SK-N-SH (cell line): ENCODE measurements around the gene NANOGP8. TPM values are rescaled to one million over a fixed set of nuclear protein-coding genes. Genes with fewer than 3 reads are reported as not detected.

Experiments used
- CTCF ChIA-PET: fragments of 300-600, 350-600 bp; formaldehyde crosslinking; extraction: SDS; loops from one replicate; lab custom pipeline; 2021; lab: Yijun Ruan, JAX
- POLR2A ChIA-PET: fragments of 350-600 bp; sonication (Branson Sonifier 250); formaldehyde crosslinking; extraction: SDS; loops from one replicate; lab custom pipeline; 2020; ENCODE audit warnings: antibody characterized with exemption, inconsistent platforms; lab: Yijun Ruan, JAX
- DNase-seq: peaks from one replicate; pipeline ENCODE4 v3.0.0; 2012
- H2AFZ ChIP-seq: fragments of 200-600 bp; sonication (generic); 2 replicates; pipeline ENCODE4 v1.8.1; 2016; ENCODE audit warnings: antibody characterized with exemption, mild to moderate bottlenecking, low read depth
- H3F3A ChIP-seq: fragments of 200-600 bp; sonication (generic); replicated peaks from 2 replicates; pipeline ENCODE3; 2016; ENCODE audit warnings: antibody characterized with exemption, mild to moderate bottlenecking; ENCODE audit not compliant: insufficient read depth
- H3K27ac ChIP-seq, 2 experiments: fragments of 200-500 bp in 1 of 2; fragments of 200-600 bp in 1 of 2; sonication (Bioruptor generic) in 1 of 2; sonication (generic), shearing (Covaris generic) in 1 of 2; 2 replicates each; pipeline versions ENCODE4 v1.5.1 to v1.6.1; 2014 to 2016; ENCODE audit warnings: low read depth in 2 of 2, inconsistent platforms in 1 of 2, low read length in 1 of 2, mild to moderate bottlenecking in 1 of 2, mixed read lengths in 1 of 2
- H3K27me3 ChIP-seq: fragments of 200-600 bp; sonication (generic), shearing (Covaris generic); 2 replicates; pipeline ENCODE4 v1.6.1; 2016; ENCODE audit warnings: mixed run types; ENCODE audit not compliant: insufficient read depth
- H3K36me3 ChIP-seq, 2 experiments: fragments of 200-500 bp in 1 of 2; fragments of 200-600 bp in 1 of 2; sonication (Bioruptor generic) in 1 of 2; sonication (generic) in 1 of 2; replicated peaks in 1 of 2; 2 replicates each; pipeline versions ENCODE3 to v1.5.1; 2014 to 2016; ENCODE audit warnings: low read length in 1 of 2, mild to moderate bottlenecking in 1 of 2; ENCODE audit not compliant: insufficient read depth in 2 of 2, control insufficient read depth in 1 of 2
- H3K4me1 ChIP-seq, 2 experiments: fragments of 200-500 bp in 1 of 2; fragments of 200-600 bp in 1 of 2; sonication (Bioruptor generic) in 1 of 2; sonication (generic), shearing (Covaris generic) in 1 of 2; 2 replicates each; pipeline versions ENCODE4 v1.5.1 to v1.6.1; 2014 to 2016; ENCODE audit warnings: low read depth in 1 of 2, low read length in 1 of 2, mixed run types in 1 of 2; ENCODE audit not compliant: insufficient read depth in 2 of 2, control insufficient read depth in 1 of 2
- H3K4me2 ChIP-seq: fragments of 200-600 bp; sonication (generic), shearing (Covaris generic); 2 replicates; pipeline ENCODE4 v1.6.1; 2017; ENCODE audit warnings: mixed run types
- H3K4me3 ChIP-seq, 2 experiments: fragments of 200-500 bp in 1 of 2; fragments of 200-600 bp in 1 of 2; sonication (Bioruptor generic) in 1 of 2; sonication (generic), shearing (Covaris generic) in 1 of 2; 2 replicates each; pipeline versions ENCODE4 v1.5.1 to v1.8.1; 2014 to 2016; ENCODE audit warnings: low read depth in 2 of 2, inconsistent platforms in 1 of 2, low read length in 1 of 2, mild to moderate bottlenecking in 1 of 2, mixed read lengths in 1 of 2, moderate library complexity in 1 of 2
- H3K79me2 ChIP-seq: fragments of 200-600 bp; sonication (generic); 2 replicates; pipeline ENCODE4 v1.8.1; 2017; ENCODE audit warnings: mild to moderate bottlenecking; ENCODE audit not compliant: insufficient read depth
- H3K9ac ChIP-seq: fragments of 200-600 bp; sonication (generic); 2 replicates; pipeline ENCODE4 v1.6.1; 2017; ENCODE audit warnings: mixed run types
- H3K9me2 ChIP-seq: fragments of 200-600 bp; sonication (generic); 2 replicates; pipeline ENCODE4 v1.6.1; 2017; ENCODE audit warnings: mixed run types
- H3K9me3 ChIP-seq: fragments of 200-600 bp; sonication (generic); 2 replicates; pipeline ENCODE4 v1.6.1; 2017; ENCODE audit warnings: mixed run types, mild to moderate bottlenecking, moderate library complexity
- H4K20me1 ChIP-seq: fragments of 200-600 bp; sonication (generic); 2 replicates; pipeline ENCODE4 v1.6.1; 2017; ENCODE audit warnings: mild to moderate bottlenecking, mixed run types; ENCODE audit not compliant: insufficient read depth
- ELF1 ChIP-seq: IDR thresholded peaks from 2 replicates; pipeline ENCODE4 v1.4.0; 2012
- EP300 ChIP-seq, 2 experiments: IDR thresholded peaks; 2 replicates each; pipeline versions ENCODE4 v1.4.0 to v1.6.1; 2012; ENCODE audit warnings: borderline replicate concordance in 1 of 2, low read depth in 1 of 2, low read length in 1 of 2
- EZH2phosphoT487 ChIP-seq: fragments of 200-600 bp; sonication (generic); IDR thresholded peaks from 2 replicates; pipeline ENCODE4 v1.6.1; 2017; ENCODE audit warnings: low read depth, mixed run types, mild to moderate bottlenecking, antibody characterized with exemption, moderate library complexity, borderline replicate concordance
- GABPA ChIP-seq: IDR thresholded peaks from 2 replicates; pipeline ENCODE4 v1.4.0; 2012; ENCODE audit warnings: low read depth, mild to moderate bottlenecking
- MAX ChIP-seq: IDR thresholded peaks from 2 replicates; pipeline ENCODE4 v1.4.0; 2012; ENCODE audit warnings: low read depth
- MEF2A ChIP-seq: IDR thresholded peaks from 2 replicates; pipeline ENCODE4 v1.4.0; 2012; ENCODE audit warnings: low read depth, borderline replicate concordance
- REST ChIP-seq: IDR thresholded peaks from 2 replicates; pipeline ENCODE4 v1.6.1; 2012; ENCODE audit warnings: mild to moderate bottlenecking, low read depth, low read length, moderate library complexity
- SMC3 ChIP-seq: IDR thresholded peaks from 2 replicates; pipeline ENCODE4 v1.6.1; 2012; ENCODE audit warnings: low read depth, low read length, improper control_type of control experiment
- TAF1 ChIP-seq: IDR thresholded peaks from 2 replicates; pipeline ENCODE4 v1.6.1; 2012; ENCODE audit warnings: low read depth, mild to moderate bottlenecking, low read length, moderate library complexity, borderline replicate concordance
- TEAD4 ChIP-seq: IDR thresholded peaks from 2 replicates; pipeline ENCODE4 v1.4.0; 2012; ENCODE audit warnings: mild to moderate bottlenecking, borderline replicate concordance; ENCODE audit not compliant: insufficient read depth
- USF2 ChIP-seq: fragments of 150-350 bp; IDR thresholded peaks from 2 replicates; pipeline ENCODE4 v1.6.1; 2017; ENCODE audit warnings: antibody characterized with exemption, low read length, low read depth, borderline replicate concordance
- YY1 ChIP-seq: IDR thresholded peaks from 2 replicates; pipeline ENCODE4 v1.4.0; 2012; ENCODE audit warnings: low read depth, mild to moderate bottlenecking
- ZBTB33 ChIP-seq: IDR thresholded peaks from 2 replicates; pipeline ENCODE4 v1.4.0; 2012; ENCODE audit warnings: low read depth, borderline replicate concordance
- WGBS: methylation state at CpG from one replicate; pipeline ENCODE4 v1.1.6; 2017; ENCODE audit warnings: low lambda C conversion rate; 5-methylcytosine and 5-hydroxymethylcytosine counted together
- polyA plus RNA-seq, 3 experiments: library from polyadenylated mRNA; depleted of rRNA; stranded (reverse); fragments of >200 nt; gene quantifications; 2 replicates each; pipeline ENCODE4 v1.2.3, GENCODE V29; 2012

Gene NANOGP8
- polyA plus RNA-seq, 1 of the 3 experiments (the other 2 are of a cell fraction): not detected

- POLR2A ChIA-PET: no interaction called here
- TF ChIP-seq GABPA (no peak), SMC3 (no peak), TEAD4 (no peak), MEF2A (no peak), TAF1 (no peak), MAX (no peak), USF2 (no peak), ZBTB33 (no peak), YY1 (no peak), ELF1 (no peak), EZH2phosphoT487 (no peak), REST (no peak), EP300 (IDR thresholded peaks at IDR 0.05; ENCODE audit: borderline replicate concordance in 1 of 2, low read depth in 1 of 2, low read length in 1 of 2) (no peak)
- Histone ChIP-seq H3K79me2 (no peaks in the 10 kb centered on the region), H3K27ac (no peak overlapping the region), H3K27me3 (no peaks in the 10 kb centered on the region), H4K20me1 (no peaks in the 10 kb centered on the region), H3K4me2 (no peak overlapping the region), H3K4me1 (peaks cover 0 to 5% of the 10 kb centered on the region in 2 experiments; a peak in 1 of 4 replicates), H3K4me3 (no peak overlapping the region), H2AFZ (no peak overlapping the region), H3K9ac (no peak overlapping the region), H3K9me3 (no peaks in the 10 kb centered on the region), H3F3A (no peaks in the 10 kb centered on the region), H3K9me2 (no peaks in the 10 kb centered on the region), H3K36me3 (no peaks in the 10 kb centered on the region)
- DNase-seq: peak; percentile 17
- 72% methylated on average over 8 of the region's 8 CpGs for WGBS
- CTCF ChIA-PET: no interaction called here
These were observed 44.5 kb downstream of the NANOGP8 start for GRCh38 chr15:35040339-35041255.
